Liver (tissue), 9 donors: ENCODE data around the gene PCP2. TPM values are rescaled to one million over a fixed set of nuclear protein-coding genes. Genes with fewer than 3 reads are reported as not detected.

Experiments used
- DNase-seq: peaks from one replicate; pipeline ENCODE4 v3.0.0-alpha.2; 2017; ENCODE audit warnings: low spot score
- H3K27ac ChIP-seq, 2 donors: one replicate each; pipeline ENCODE4 v1.7.0; 2013; ENCODE audit warnings: inconsistent platforms in 2 of 2, low read length in 2 of 2, control low read depth in 1 of 2, low read depth in 1 of 2, mild to moderate bottlenecking in 1 of 2
- H3K27me3 ChIP-seq, 4 donors: one replicate each; pipeline versions ENCODE4 v1.6.1 to v1.7.0; 2013; ENCODE audit warnings: low read length in 3 of 4, inconsistent platforms in 1 of 4, mild to moderate bottlenecking in 1 of 4, moderate library complexity in 1 of 4; ENCODE audit not compliant: control insufficient read depth in 4 of 4, insufficient read depth in 4 of 4
- H3K36me3 ChIP-seq, 4 donors: one replicate each; pipeline versions ENCODE4 v1.6.1 to v1.7.0; 2013; ENCODE audit warnings: low read length in 3 of 4, mild to moderate bottlenecking in 3 of 4, low read depth in 1 of 4, moderate library complexity in 1 of 4; ENCODE audit not compliant: control insufficient read depth in 4 of 4, insufficient read depth in 3 of 4
- H3K4me1 ChIP-seq, 4 donors: one replicate each; pipeline versions ENCODE4 v1.6.1 to v1.7.0; 2013; ENCODE audit warnings: low read length in 3 of 4, mild to moderate bottlenecking in 3 of 4, moderate library complexity in 1 of 4; ENCODE audit not compliant: control insufficient read depth in 4 of 4, insufficient read depth in 4 of 4
- H3K4me3 ChIP-seq, 3 donors: one replicate each; pipeline versions ENCODE4 v1.6.1 to v1.7.0; 2013; ENCODE audit warnings: low read length in 3 of 3, control low read depth in 1 of 3, low read depth in 1 of 3, mild to moderate bottlenecking in 1 of 3
- H3K9ac ChIP-seq, 2 donors: one replicate each; pipeline ENCODE4 v1.7.0; 2013; ENCODE audit warnings: low read length in 2 of 2, mild to moderate bottlenecking in 2 of 2, moderate library complexity in 2 of 2, control low read depth in 1 of 2, low read depth in 1 of 2
- H3K9me3 ChIP-seq, 4 donors: one replicate each; pipeline versions ENCODE4 v1.6.1 to v1.7.0; 2013; ENCODE audit warnings: low read length in 3 of 4; ENCODE audit not compliant: control insufficient read depth in 4 of 4
- ATF3 ChIP-seq: IDR thresholded peaks from 2 replicates; pipeline ENCODE4 v1.6.1; 2016; ENCODE audit warnings: antibody characterized with exemption
- CTCF ChIP-seq: fragments of 150-350 bp; IDR thresholded peaks from 2 replicates; pipeline ENCODE4 v1.5.1; 2017; ENCODE audit warnings: improper control_type of control experiment, low read depth, low read length; ENCODE audit not compliant: missing input control
- EGR1 ChIP-seq, 2 donors: IDR thresholded peaks; 2 replicates each; pipeline ENCODE4 v1.6.1; 2016 to 2018; ENCODE audit warnings: antibody characterized with exemption in 2 of 2, low read depth in 2 of 2
- FOXA1 ChIP-seq: IDR thresholded peaks from 2 replicates; pipeline ENCODE4 v1.6.1; 2016; ENCODE audit warnings: antibody characterized with exemption
- FOXA2 ChIP-seq: IDR thresholded peaks from 2 replicates; pipeline ENCODE4 v1.6.1; 2016; ENCODE audit warnings: antibody characterized with exemption
- GABPA ChIP-seq, 2 donors: IDR thresholded peaks in 1 of 2; conservative IDR thresholded peaks in 1 of 2; 2 replicates each; pipeline ENCODE4 v1.6.1; 2016; ENCODE audit warnings: antibody characterized with exemption in 2 of 2, mild to moderate bottlenecking in 1 of 2, moderate library complexity in 1 of 2
- HNF4A ChIP-seq, 2 donors: conservative IDR thresholded peaks; 2 replicates each; pipeline ENCODE4 v1.6.1; 2016; ENCODE audit warnings: antibody characterized with exemption in 2 of 2, mild to moderate bottlenecking in 2 of 2
- HNF4G ChIP-seq: IDR thresholded peaks from 2 replicates; pipeline ENCODE4 v1.6.1; 2016; ENCODE audit warnings: antibody characterized with exemption
- MAX ChIP-seq: IDR thresholded peaks from 2 replicates; pipeline ENCODE4 v1.6.1; 2016; ENCODE audit warnings: antibody characterized with exemption
- NR2F2 ChIP-seq: IDR thresholded peaks from 2 replicates; pipeline ENCODE4 v1.6.1; 2016; ENCODE audit warnings: antibody characterized with exemption
- RAD21 ChIP-seq, 2 donors: IDR thresholded peaks; 2 replicates each; pipeline ENCODE4 v1.6.1; 2016; ENCODE audit warnings: antibody characterized with exemption in 2 of 2, mild to moderate bottlenecking in 2 of 2
- REST ChIP-seq: IDR thresholded peaks from 2 replicates; pipeline ENCODE4 v1.6.1; 2016; ENCODE audit warnings: antibody characterized with exemption, mild to moderate bottlenecking
- RXRA ChIP-seq, 2 donors: IDR thresholded peaks; 2 replicates each; pipeline ENCODE4 v1.6.1; 2017 to 2018; ENCODE audit warnings: antibody characterized with exemption in 2 of 2, mild to moderate bottlenecking in 1 of 2
- SP1 ChIP-seq: IDR thresholded peaks from 2 replicates; pipeline ENCODE4 v1.6.1; 2018; ENCODE audit warnings: antibody characterized with exemption, mild to moderate bottlenecking
- TAF1 ChIP-seq: conservative IDR thresholded peaks from 2 replicates; pipeline ENCODE4 v1.6.1; 2016; ENCODE audit warnings: antibody characterized with exemption, mild to moderate bottlenecking
- YY1 ChIP-seq: IDR thresholded peaks from 2 replicates; pipeline ENCODE4 v1.6.1; 2016; ENCODE audit warnings: antibody characterized with exemption, mild to moderate bottlenecking
- ZBTB33 ChIP-seq: IDR thresholded peaks from 2 replicates; pipeline ENCODE4 v1.6.1; 2016; ENCODE audit warnings: antibody characterized with exemption
- WGBS: extraction: QIAGEN DNeasy Blood & Tissue Kit; methylation state at CpG from one replicate; pipeline ENCODE4 v1.1.7; 2013; 5-methylcytosine and 5-hydroxymethylcytosine counted together
- polyA plus RNA-seq, 2 donors: library from polyadenylated mRNA; stranded (reverse) in 1 of 2; unstranded in 1 of 2; fragments of 200-250 nt in 1 of 2; fragments of >200 nt in 1 of 2; fragmentation: Nextera tagmentation in 1 of 2; extraction: Ambion mirVana in 1 of 2; gene quantifications; one replicate each; pipeline versions ENCODE4 v1.2.1 to v1.2.3, GENCODE V29; 2013 to 2015
- total RNA-seq, 2 donors: library from RNA; depleted of rRNA; stranded (reverse); fragments of >200 nt; gene quantifications; one replicate each; pipeline ENCODE4 v1.2.3, GENCODE V29; 2014
- donor health status: healthy.
- donor health status: healthy.
- donor health status: healthy.
- donor health status: healthy.
- donor health status: healthy.

PCP2 gene
- total and polyA plus RNA-seq, 4 donors, result 0.08 to 0.25 TPM; not detected in 2

- no peaks in the 10 kb centered on the region for H3K27me3 ChIP-seq
- no peak for DNase-seq
- peaks cover 0 to 2% (median 0%) of the 10 kb centered on the region in 4 donors for H3K36me3 ChIP-seq
- H3K27ac ChIP-seq, result no peak overlapping the region
- H3K9ac ChIP-seq, result no peak overlapping the region
- 87% methylated on average over 6 of the region's 6 CpGs for WGBS
- no peak for TF ChIP-seq EGR1 (IDR thresholded peaks at IDR 0.05; ENCODE audit: low read depth in 2 of 2)
- no peak for TF ChIP-seq HNF4A (conservative IDR thresholded peaks at IDR 0.05)
- no peak for TF ChIP-seq SP1
- no peak for TF ChIP-seq TAF1
- TF ChIP-seq ZBTB33, result no peak
- no peak for TF ChIP-seq CTCF
- no peak for TF ChIP-seq GABPA (IDR thresholded peaks at IDR 0.05 in 1 of 2, conservative IDR thresholded peaks at IDR 0.05 in 1 of 2)
- no peak for TF ChIP-seq ATF3
- no peak for TF ChIP-seq RXRA (IDR thresholded peaks at IDR 0.05)
- no peak for TF ChIP-seq REST
- no peak for TF ChIP-seq MAX
- no peak for TF ChIP-seq RAD21 (IDR thresholded peaks at IDR 0.05)
- no peak for TF ChIP-seq FOXA1
- TF ChIP-seq YY1, result no peak
- TF ChIP-seq FOXA2, result no peak
- TF ChIP-seq HNF4G, result no peak
- H3K4me3 ChIP-seq, result no peak overlapping the region
- peaks cover 4 to 21% (median 8%) of the 10 kb centered on the region in 4 donors for H3K4me1 ChIP-seq
- no peaks in the 10 kb centered on the region for H3K9me3 ChIP-seq
Observed at GRCh38 chr19:7598180-7598579, 35.3 kb downstream of the PCP2 start.

- Histone ChIP-seq H3K27ac (no peak overlapping the region), H3K36me3 (peaks cover 0 to 2% (median 0%) of the 10 kb centered on the region in 4 donors), H3K4me1 (peaks cover 4 to 21% (median 8%) of the 10 kb centered on the region in 4 donors), H3K27me3 (no peaks in the 10 kb centered on the region), H3K9me3 (no peaks in the 10 kb centered on the region), H3K4me3 (no peak overlapping the region), H3K9ac (no peak overlapping the region)
- 76% methylated on average over 9 of the region's 9 CpGs for WGBS
- DNase-seq, result no peak
- no peak for TF ChIP-seq YY1
- TF ChIP-seq CTCF, result no peak
- TF ChIP-seq HNF4G, result no peak
- no peak for TF ChIP-seq FOXA1
- TF ChIP-seq ZBTB33, result no peak
- no peak for TF ChIP-seq NR2F2
- TF ChIP-seq GABPA (IDR thresholded peaks at IDR 0.05 in 1 of 2, conservative IDR thresholded peaks at IDR 0.05 in 1 of 2), result no peak
Observed at GRCh38 chr19:7597689-7598088, 35.8 kb downstream of the PCP2 start.
